K562 (cell line): Measurements from ENCODE around the gene LCP2. TPM values are rescaled to one million over a fixed set of nuclear protein-coding genes. Genes with fewer than 3 reads are reported as not detected.

Source experiments
- ATAC-seq: fragments of 200-7000 bp; cut with Tn5 transposase; 3 replicates; pipeline ENCODE4 v1.9.1; 2020; ENCODE audit warnings: moderate library complexity
- BruUV-seq: library from RNA; stranded (reverse); fragments of 400-500 nt; replicated peaks from 2 replicates; lab custom pipeline; 2021; lab: Mats Ljungman, UMichigan
- CTCF ChIA-PET: fragments of 300-600 bp; formaldehyde crosslinking; extraction: SDS; loops from one replicate; lab custom pipeline; 2021; ENCODE audit warnings: low intra/inter-chr PET ratio; lab: Yijun Ruan, JAX
- POLR2A ChIA-PET: fragments of 300-600, 350-650 bp; sonication (Branson Sonifier 250); formaldehyde crosslinking; extraction: SDS; loops from one replicate; lab custom pipeline; 2021; ENCODE audit warnings: antibody characterized with exemption, inconsistent platforms; lab: Yijun Ruan, JAX
- DNase-seq, 4 experiments: peaks; one replicate each; pipeline versions ENCODE4 v3.0.0 to v3.0.0-alpha.2; 2011 to 2018; ENCODE audit warnings: low spot score in 3 of 4, mixed read lengths in 3 of 4; ENCODE audit errors: extremely low read depth in 1 of 4
- FAIRE-seq: peaks from 2 replicates; lab custom pipeline; 2011; peaks lifted over from hg19 to GRCh38; lab: Jason Lieb, UNC
- H2AFZ ChIP-seq: 2 replicates; pipeline ENCODE4 v1.6.0; 2011; ENCODE audit warnings: low read depth, low read length, control low read depth, inconsistent platforms
- H3K27ac ChIP-seq: fragments of 200-600 bp; 3 replicates; pipeline ENCODE4 v1.8.0; 2011; ENCODE audit warnings: low read depth, mild to moderate bottlenecking, control low read depth, inconsistent platforms, low read length, moderate library complexity, mixed read lengths; ENCODE audit errors: extremely low read depth
- H3K27me3 ChIP-seq, 2 experiments: fragments of 300-600 bp in 1 of 2; 2 replicates in 1 of 2; 3 replicates in 1 of 2; pipeline versions ENCODE4 v1.6.0 to v1.8.0; 2011; ENCODE audit warnings: inconsistent platforms in 2 of 2, low read length in 2 of 2, mild to moderate bottlenecking in 1 of 2, mixed read lengths in 1 of 2, moderate library complexity in 1 of 2; ENCODE audit not compliant: control insufficient read depth in 2 of 2, insufficient read depth in 2 of 2
- H3K36me3 ChIP-seq: fragments of 300-600 bp; 3 replicates; pipeline ENCODE4 v1.8.0; 2011; ENCODE audit warnings: mild to moderate bottlenecking, low read length, inconsistent platforms; ENCODE audit not compliant: control insufficient read depth, insufficient read depth
- H3K4me1 ChIP-seq, 2 experiments: fragments of 200-600 bp in 1 of 2; replicated peaks in 1 of 2; 2 replicates in 1 of 2; 3 replicates in 1 of 2; pipeline versions ENCODE4 v1.5.1 to v1.8.0; 2011; ENCODE audit warnings: inconsistent platforms in 2 of 2, low read length in 2 of 2, mild to moderate bottlenecking in 1 of 2, mixed read lengths in 1 of 2, moderate library complexity in 1 of 2; ENCODE audit not compliant: control insufficient read depth in 2 of 2, insufficient read depth in 2 of 2
- H3K4me2 ChIP-seq: 2 replicates; pipeline ENCODE4 v1.6.1; 2011; ENCODE audit warnings: low read length, control low read depth, inconsistent platforms, mixed read lengths; ENCODE audit not compliant: insufficient read depth
- H3K4me3 ChIP-seq: fragments of 200-600 bp; sonication (generic), shearing (Covaris generic); 2 replicates; pipeline ENCODE4 v1.5.1; 2016; ENCODE audit warnings: control low read depth, inconsistent platforms
- H3K79me2 ChIP-seq: fragments of 200-600 bp; 3 replicates; pipeline ENCODE4 v1.8.0; 2011; ENCODE audit warnings: low read length, inconsistent platforms; ENCODE audit not compliant: control insufficient read depth, insufficient read depth
- H3K9ac ChIP-seq, 2 experiments: 2 replicates each; pipeline versions ENCODE4 v1.6.0 to v1.6.1; 2011; ENCODE audit warnings: low read depth in 2 of 2, low read length in 2 of 2, control low read depth in 1 of 2, inconsistent platforms in 1 of 2, mild to moderate bottlenecking in 1 of 2, mixed read lengths in 1 of 2; ENCODE audit not compliant: insufficient read depth in 1 of 2
- H3K9me1 ChIP-seq: one replicate; pipeline ENCODE4 v1.6.0; 2011; ENCODE audit warnings: inconsistent platforms, mild to moderate bottlenecking, low read length, moderate library complexity; ENCODE audit not compliant: control insufficient read depth, insufficient read depth
- H3K9me3 ChIP-seq: replicated peaks from 2 replicates; pipeline ENCODE4 v1.5.1; 2011; ENCODE audit warnings: low read depth, low read length, inconsistent platforms; ENCODE audit not compliant: control insufficient read depth, insufficient read depth
- H4K20me1 ChIP-seq: replicated peaks from 2 replicates; pipeline ENCODE4 v1.6.1; 2011; ENCODE audit warnings: low read length, inconsistent platforms, mixed read lengths; ENCODE audit not compliant: control insufficient read depth, insufficient read depth
- E2F6 ChIP-seq, 2 experiments: IDR thresholded peaks; 2 replicates each; pipeline ENCODE4 v1.6.1; 2011; ENCODE audit warnings: borderline replicate concordance in 1 of 2, control low read depth in 1 of 2, low read depth in 1 of 2, low read length in 1 of 2, mild to moderate bottlenecking in 1 of 2, mixed read lengths in 1 of 2, moderate library complexity in 1 of 2; ENCODE audit not compliant: insufficient read depth in 1 of 2, insufficient read length in 1 of 2, poor library complexity in 1 of 2, severe bottlenecking in 1 of 2; ENCODE audit errors: extremely low read depth in 1 of 2
- FOXP4 ChIP-seq: sonication (generic); formaldehyde crosslinking; IDR thresholded peaks from 2 replicates; pipeline ENCODE4 v1.8.0; 2022; ENCODE audit warnings: mild to moderate bottlenecking, missing genetic modification reagents, borderline replicate concordance
- HOMEZ ChIP-seq: fragments of 250-450 bp; sonication (Bioruptor Pico); IDR thresholded peaks from 2 replicates; pipeline ENCODE4 v1.4.0; 2020; ENCODE audit warnings: mild to moderate bottlenecking, moderate library complexity
- RBM39 ChIP-seq: fragments of 200-400 bp; formaldehyde crosslinking; optimal IDR thresholded peaks from 2 replicates; pipeline ENCODE3; 2018; ENCODE audit warnings: low read depth, low read length
- SETDB1 ChIP-seq: IDR thresholded peaks from one replicate; pipeline ENCODE4 v1.6.1; 2012; ENCODE audit warnings: low read length, control low read depth, inconsistent platforms
- TCF15 ChIP-seq: fragments of 250-450 bp; sonication (Bioruptor Pico); IDR thresholded peaks from 2 replicates; pipeline ENCODE4 v1.8.0; 2022; ENCODE audit warnings: moderate library complexity, mild to moderate bottlenecking, inconsistent platforms
- TEAD4 ChIP-seq, 2 experiments: sonication (generic) in 1 of 2; formaldehyde crosslinking in 1 of 2; IDR thresholded peaks; 2 replicates each; pipeline versions ENCODE4 v1.6.1 to v1.8.0; 2012 to 2022; ENCODE audit warnings: borderline replicate concordance in 1 of 2, inconsistent platforms in 1 of 2, low read length in 1 of 2, mild to moderate bottlenecking in 1 of 2, missing genetic modification reagents in 1 of 2
- WGBS: fragments of 100-300 bp; shearing (Covaris generic); methylation state at CpG from one replicate; pipeline ENCODE4 v1.1.6; 2016; ENCODE audit warnings: low coverage, mixed read lengths; ENCODE audit not compliant: insufficient coverage; ENCODE audit errors: missing lambda C conversion rate; 5-methylcytosine and 5-hydroxymethylcytosine counted together
- in situ Hi-C: fragments of 300-500 bp; cut with MboI; formaldehyde crosslinking; loops from 4 replicates; pipeline ENCODE4 v1.15.0; 2018; ENCODE audit warnings: inconsistent platforms, mixed read lengths
- intact Hi-C: fragments of 100-400 bp; cut with micrococcal nuclease; formaldehyde crosslinking; loops from 2 replicates; pipeline ENCODE4 v1.14.2; 2022
- polyA plus RNA-seq, 8 experiments: library from polyadenylated mRNA; depleted of rRNA in 4 of 8; stranded (reverse) in 5 of 8; unstranded in 3 of 8; fragments of >200 nt; fragmentation: Nextera tagmentation in 2 of 8; fragmentation: Illumina TruSeq in 1 of 8; extraction: Ambion mirVana in 2 of 8; extraction: Trizol in 1 of 8; gene quantifications; 2 replicates each; pipeline versions ENCODE4 v1.2.1 to v1.2.3, GENCODE V29; 2011 to 2014; ENCODE audit warnings: inconsistent platforms in 1 of 8, missing spikeins in 1 of 8
- total RNA-seq, 7 experiments: library from RNA; depleted of rRNA in 6 of 7; stranded (reverse); fragments of >200 nt in 6 of 7; fragmentation: Illumina TruSeq in 2 of 7; extraction: Trizol in 2 of 7; gene quantifications; 2 replicates each; pipeline versions ENCODE4 v1.2.1 to v1.2.3, GENCODE V29; 2011 to 2021; ENCODE audit warnings: low replicate concordance in 1 of 7

LCP2 gene
- total and polyA plus RNA-seq, 9 of the 15 experiments (the other 6 are each of a cell fraction or from before 2014, with no cell fraction given), result 4.0 to 31.3 (median 14.6) TPM

- in situ Hi-C loops, result loop anchor here (25.0 kb wide), 1 partner anchor 1214 kb away; no protein-coding TSS in a partner anchor
- intact Hi-C loops, result no loop called here
- H3K9me3 ChIP-seq, result no peaks in the 10 kb centered on the region
- H2AFZ ChIP-seq, result no peak overlapping the region
- H3K27ac ChIP-seq, result no peak overlapping the region
- no peak overlapping the region for H3K4me2 ChIP-seq
- H3K79me2 ChIP-seq, result no peaks in the 10 kb centered on the region
- H3K9me1 ChIP-seq, result no peaks in the 10 kb centered on the region
- H4K20me1 ChIP-seq, result 0 out of 2 replicates have a peak, but pooled peaks cover 5% of the 10 kb centered on the region
- H3K36me3 ChIP-seq, result no peaks in the 10 kb centered on the region
- no peak for ATAC-seq
- no TSS peak for BruUV-seq
- H3K4me3 ChIP-seq, result no peak overlapping the region
- CTCF ChIA-PET, result no interaction called here
- no peak for FAIRE-seq
- peaks cover 13 to 20% of the 10 kb centered on the region in 2 experiments; a peak in 4 of 5 replicates for H3K27me3 ChIP-seq
- H3K4me1 ChIP-seq, result peaks cover 0 to 9% of the 10 kb centered on the region in 2 experiments; a peak in 2 of 5 replicates
- 5% methylated on average over 2 of the region's 2 CpGs for WGBS
- DNase-seq, result no peak
- TF ChIP-seq SETDB1, result no peak
- TF ChIP-seq, all 486 proteins: peak for 0
- POLR2A ChIA-PET, result interaction anchor here (0.6 to 1.4 kb wide), 5 partner anchors 9 to 225 kb away, joined by 3 to 4 read pairs (median 3); no protein-coding TSS in a partner anchor
- H3K9ac ChIP-seq, result no peak overlapping the region
Observed at GRCh38 chr5:170201311-170201710, 96.3 kb downstream of the LCP2 start.

- in situ Hi-C loops, result loop anchor here (25.0 kb wide), 1 partner anchor 1214 kb away; no protein-coding TSS in a partner anchor
- no TSS peak for BruUV-seq
- TF ChIP-seq RBM39 (no peak), TEAD4 (IDR thresholded peaks at IDR 0.05; ENCODE audit: low read length) (peak; percentile 77; the same call in 1 of the 2 replicates), TEAD4 (CRISPR knock-in tag; IDR thresholded peaks at IDR 0.05; ENCODE audit: borderline replicate concordance) (no peak), HOMEZ (CRISPR knock-in tag) (no peak), E2F6 (IDR thresholded peaks at IDR 0.05; ENCODE audit: borderline replicate concordance in 1 of 2, extremely low read depth in 1 of 2, insufficient read depth in 1 of 2, insufficient read length in 1 of 2, low read depth in 1 of 2, low read length in 1 of 2, poor library complexity in 1 of 2, severe bottlenecking in 1 of 2) (no peak), FOXP4 (CRISPR knock-in tag) (no peak), TCF15 (CRISPR knock-in tag) (no peak)
Observed at GRCh38 chr5:170200876-170201275, 96.7 kb downstream of the LCP2 start.

More at GRCh38 chr5:170200876-170201275, 96.7 kb downstream of the LCP2 start:
- intact Hi-C loops, result no loop called here
- Histone ChIP-seq H3K27ac (no peak overlapping the region), H3K27me3 (peaks cover 13 to 24% of the 10 kb centered on the region in 2 experiments; a peak in 4 of 5 replicates), H3K9me1 (no peaks in the 10 kb centered on the region), H3K9me3 (no peaks in the 10 kb centered on the region), H3K9ac (no peak overlapping the region), H3K4me2 (no peak overlapping the region; the same call in 1 of the 2 replicates), H3K4me3 (no peak overlapping the region), H3K36me3 (no peaks in the 10 kb centered on the region), H3K79me2 (no peaks in the 10 kb centered on the region), H2AFZ (no peak overlapping the region), H4K20me1 (0 out of 2 replicates have a peak, but pooled peaks cover 5% of the 10 kb centered on the region), H3K4me1 (peaks cover 0 to 9% of the 10 kb centered on the region in 2 experiments; a peak in 2 of 5 replicates)
- DNase-seq (no peak), ATAC-seq (no peak), FAIRE-seq (no peak)
- ChIA-PET POLR2A (interaction anchor here (0.6 to 1.4 kb wide), 3 partner anchors 10 to 225 kb away, joined by 3 to 4 read pairs (median 3); no protein-coding TSS in a partner anchor), CTCF (no interaction called here)
- 7% methylated on average over 1 of the region's 1 CpG for WGBS
